H9 (cell line): Measurements from ENCODE around the gene C2orf15. TPM values are rescaled to one million over a fixed set of nuclear protein-coding genes. Genes with fewer than 3 reads are reported as not detected.

ENCODE experiments used
- DNase-seq: peaks from one replicate; pipeline ENCODE4 v3.0.0-alpha.2; 2017
- H2AFZ ChIP-seq: one replicate; pipeline ENCODE4 v1.6.1; 2013; ENCODE audit warnings: mild to moderate bottlenecking, low read length, control low read depth, moderate library complexity
- H2AK5ac ChIP-seq: 2 replicates; pipeline ENCODE4 v1.6.1; 2013; ENCODE audit warnings: low read length, control low read depth, mixed read lengths; ENCODE audit not compliant: insufficient read length
- H2BK120ac ChIP-seq: one replicate; pipeline ENCODE4 v1.6.1; 2013; ENCODE audit warnings: low read depth, mild to moderate bottlenecking, low read length, control low read depth, inconsistent platforms; ENCODE audit not compliant: poor library complexity, severe bottlenecking
- H2BK12ac ChIP-seq: 2 replicates; pipeline ENCODE4 v1.6.1; 2013; ENCODE audit warnings: low read length, control low read depth, mixed read lengths, low read depth; ENCODE audit not compliant: insufficient read length
- H2BK15ac ChIP-seq: 2 replicates; pipeline ENCODE4 v1.6.1; 2013; ENCODE audit warnings: low read depth, low read length, control low read depth
- H2BK20ac ChIP-seq: one replicate; pipeline ENCODE4 v1.6.1; 2013; ENCODE audit warnings: low read depth, mild to moderate bottlenecking, low read length, control low read depth, inconsistent platforms; ENCODE audit not compliant: poor library complexity, severe bottlenecking
- H2BK5ac ChIP-seq: 2 replicates; pipeline ENCODE4 v1.6.1; 2013; ENCODE audit warnings: low read length, control low read depth, mixed read lengths; ENCODE audit not compliant: insufficient read length
- H3K14ac ChIP-seq: 2 replicates; pipeline ENCODE4 v1.6.1; 2013; ENCODE audit warnings: low read length, control low read depth; ENCODE audit not compliant: insufficient read depth
- H3K18ac ChIP-seq: 2 replicates; pipeline ENCODE4 v1.6.1; 2013; ENCODE audit warnings: low read depth, mild to moderate bottlenecking, mixed read lengths, low read length, control low read depth; ENCODE audit not compliant: insufficient read length
- H3K23ac ChIP-seq: 2 replicates; pipeline ENCODE4 v1.6.1; 2013; ENCODE audit warnings: low read length, control low read depth, mixed read lengths, low read depth; ENCODE audit not compliant: insufficient read length
- H3K23me2 ChIP-seq: 2 replicates; pipeline ENCODE4 v1.6.1; 2013; ENCODE audit warnings: low read depth, mild to moderate bottlenecking, mixed read lengths, low read length, control low read depth; ENCODE audit not compliant: insufficient read length, poor library complexity, severe bottlenecking
- H3K27ac ChIP-seq: 2 replicates; pipeline ENCODE4 v1.5.1; 2013; ENCODE audit warnings: low read length, control low read depth, mixed read lengths, low read depth; ENCODE audit not compliant: insufficient read length
- H3K27me3 ChIP-seq: 2 replicates; pipeline ENCODE4 v1.6.1; 2013; ENCODE audit warnings: low read length, control low read depth, inconsistent platforms; ENCODE audit not compliant: insufficient read depth
- H3K4ac ChIP-seq: 2 replicates; pipeline ENCODE4 v1.6.1; 2013; ENCODE audit warnings: low read depth, mild to moderate bottlenecking, control low read depth, inconsistent platforms, low read length, moderate library complexity
- H3K4me1 ChIP-seq: 2 replicates; pipeline ENCODE4 v1.6.1; 2013; ENCODE audit warnings: low read length, control low read depth, inconsistent platforms; ENCODE audit not compliant: insufficient read depth
- H3K4me2 ChIP-seq: 2 replicates; pipeline ENCODE4 v1.6.1; 2013; ENCODE audit warnings: low read length, control low read depth, mixed read lengths; ENCODE audit not compliant: insufficient read length, insufficient read depth
- H3K56ac ChIP-seq: 2 replicates; pipeline ENCODE4 v1.6.1; 2013; ENCODE audit warnings: low read depth, mild to moderate bottlenecking, mixed read lengths, low read length, control low read depth; ENCODE audit not compliant: insufficient read length
- H3K79me1 ChIP-seq: 2 replicates; pipeline ENCODE4 v1.6.1; 2013; ENCODE audit warnings: low read depth, mild to moderate bottlenecking, moderate library complexity, low read length, control low read depth, inconsistent platforms; ENCODE audit not compliant: insufficient read depth, poor library complexity, severe bottlenecking
- H3K79me2 ChIP-seq: 2 replicates; pipeline ENCODE4 v1.6.1; 2013; ENCODE audit warnings: low read length, control low read depth, inconsistent platforms; ENCODE audit not compliant: insufficient read depth
- H3K9ac ChIP-seq: 2 replicates; pipeline ENCODE4 v1.6.1; 2013; ENCODE audit warnings: low read length, control low read depth, mixed read lengths; ENCODE audit not compliant: insufficient read length; ENCODE audit errors: extremely low read depth
- H3K9me3 ChIP-seq: one replicate; pipeline ENCODE4 v1.6.1; 2013; ENCODE audit warnings: low read depth, low read length, inconsistent platforms; ENCODE audit not compliant: control insufficient read depth
- H3T11ph ChIP-seq: one replicate; pipeline ENCODE4 v1.6.1; 2013; ENCODE audit warnings: mild to moderate bottlenecking, low read length, control low read depth, inconsistent platforms
- H4K20me1 ChIP-seq: one replicate; pipeline ENCODE4 v1.6.1; 2013; ENCODE audit not compliant: control insufficient read depth, insufficient read length, insufficient read depth
- H4K5ac ChIP-seq: 2 replicates; pipeline ENCODE4 v1.6.1; 2013; ENCODE audit warnings: low read depth, mild to moderate bottlenecking, mixed read lengths, low read length, control low read depth; ENCODE audit not compliant: insufficient read length
- H4K8ac ChIP-seq: replicated peaks from 2 replicates; pipeline ENCODE4 v1.6.1; 2013; ENCODE audit warnings: low read length, control low read depth, mixed read lengths, low read depth; ENCODE audit not compliant: insufficient read length
- H4K91ac ChIP-seq: 2 replicates; pipeline ENCODE4 v1.6.1; 2013; ENCODE audit warnings: low read depth, mild to moderate bottlenecking, moderate library complexity, mixed read lengths, low read length, control low read depth; ENCODE audit not compliant: insufficient read length
- H3K27ac Mint-ChIP-seq, 3 experiments: 2 replicates in 2 of 3; 3 replicates in 1 of 3; pipeline ENCODE4 v1.8.0; 2020 to 2021; ENCODE audit warnings: mixed read lengths in 3 of 3, mild to moderate bottlenecking in 1 of 3, moderate library complexity in 1 of 3
- H3K27me3 Mint-ChIP-seq: 2 replicates; pipeline ENCODE4 v1.8.0; 2021; ENCODE audit warnings: low read depth, mild to moderate bottlenecking, moderate library complexity, mixed read lengths
- H3K36me3 Mint-ChIP-seq, 3 experiments: 2 replicates in 2 of 3; 3 replicates in 1 of 3; pipeline ENCODE4 v1.8.0; 2020 to 2021; ENCODE audit warnings: low read depth in 3 of 3, mixed read lengths in 3 of 3; ENCODE audit not compliant: insufficient read depth in 1 of 3
- H3K4me1 Mint-ChIP-seq, 2 experiments: 2 replicates each; pipeline ENCODE4 v1.8.0; 2020; ENCODE audit warnings: mixed read lengths in 2 of 2
- H3K4me3 Mint-ChIP-seq, 2 experiments: 2 replicates in 1 of 2; 3 replicates in 1 of 2; pipeline ENCODE4 v1.8.0; 2020 to 2021; ENCODE audit warnings: mild to moderate bottlenecking in 2 of 2, mixed read lengths in 2 of 2, moderate library complexity in 1 of 2
- H3K9me3 Mint-ChIP-seq, 2 experiments: 2 replicates in 1 of 2; 3 replicates in 1 of 2; pipeline ENCODE4 v1.8.0; 2020; ENCODE audit warnings: mild to moderate bottlenecking in 2 of 2, mixed read lengths in 2 of 2, moderate library complexity in 1 of 2
- CTCF ChIP-seq: fragments of 200-600 bp; sonication (generic); conservative IDR thresholded peaks from 3 replicates; pipeline ENCODE4 v1.8.0; 2021; ENCODE audit warnings: antibody characterized with exemption, mild to moderate bottlenecking
- WGBS: extraction: QIAGEN DNeasy Blood & Tissue Kit; methylation state at CpG from one replicate; pipeline ENCODE4 v1.1.7; 2013; ENCODE audit warnings: missing lambda C conversion rate, low lambda C conversion rate, mixed read lengths; ENCODE audit not compliant: insufficient read length; ENCODE audit errors: extremely low coverage; 5-methylcytosine and 5-hydroxymethylcytosine counted together
- total RNA-seq: library from RNA; stranded (reverse); gene quantifications from 2 replicates; pipeline ENCODE4 v1.2.1, GENCODE V29; 2021

Gene C2orf15
- total RNA-seq, 1 experiment from 2014 or later = 6.2 TPM

DNA sequence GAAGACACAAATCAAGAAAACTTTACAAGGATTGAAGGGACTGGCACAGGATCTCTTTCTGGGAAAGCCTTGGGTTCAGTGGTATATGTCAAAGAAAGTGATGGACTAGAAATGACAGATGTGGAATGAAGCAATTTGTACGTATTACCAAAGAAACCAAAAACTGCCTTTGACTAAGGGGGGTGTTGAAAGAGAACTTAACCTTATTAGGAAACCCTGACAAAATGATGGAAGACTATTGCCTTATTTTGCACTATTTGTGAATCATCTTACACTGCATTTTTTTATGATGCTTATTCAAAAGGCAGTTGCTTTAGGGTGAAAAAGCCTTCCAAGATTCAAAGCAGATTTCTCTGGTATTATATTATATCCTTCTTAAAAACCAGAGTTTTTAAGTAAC, 9.2 kb downstream of the C2orf15 start:
- Histone ChIP-seq H3K18ac (no peak overlapping the region), H3K9me3 (no peaks in the 10 kb centered on the region), H3K14ac (no peak overlapping the region), H2BK5ac (no peak overlapping the region), H3K9ac (no peak overlapping the region), H4K20me1 (peaks cover 2% of the 10 kb centered on the region), H3K79me1 (no peaks in the 10 kb centered on the region), H3K56ac (no peak overlapping the region), H2AK5ac (no peak overlapping the region), H4K8ac (no peak overlapping the region), H3K4me1 (0 out of 2 replicates have a peak, but pooled peaks cover 2% of the 10 kb centered on the region), H2BK120ac (no peak overlapping the region), H3K23me2 (peaks cover 12% of the 10 kb centered on the region), H3T11ph (no peak overlapping the region), H3K27me3 (no peaks in the 10 kb centered on the region), H2BK15ac (no peak overlapping the region), H3K27ac (no peak overlapping the region), H2AFZ (no peak overlapping the region), H3K79me2 (no peaks in the 10 kb centered on the region), H4K5ac (no peak overlapping the region), H4K91ac (no peak overlapping the region), H2BK20ac (no peak overlapping the region), H3K4me2 (no peak overlapping the region), H3K23ac (no peak overlapping the region), H2BK12ac (no peak overlapping the region), H3K4ac (no peak overlapping the region)
- Mint-ChIP-seq H3K4me3 (no peak overlapping the region), H3K36me3 (no peaks in the 10 kb centered on the region; a peak in 3 of 7 replicates), H3K4me1 (peaks cover 9 to 13% of the 10 kb centered on the region in 2 experiments), H3K9me3 (no peaks in the 10 kb centered on the region), H3K27me3 (no peaks in the 10 kb centered on the region), H3K27ac (no peak overlapping the region)
- WGBS = no CpG with 5 or more reads among the region's 1 CpG
- no peak for TF ChIP-seq CTCF
- DNase-seq = no peak
